ENCODE results near the gene RNF220.

Gene RNF220

DNA sequence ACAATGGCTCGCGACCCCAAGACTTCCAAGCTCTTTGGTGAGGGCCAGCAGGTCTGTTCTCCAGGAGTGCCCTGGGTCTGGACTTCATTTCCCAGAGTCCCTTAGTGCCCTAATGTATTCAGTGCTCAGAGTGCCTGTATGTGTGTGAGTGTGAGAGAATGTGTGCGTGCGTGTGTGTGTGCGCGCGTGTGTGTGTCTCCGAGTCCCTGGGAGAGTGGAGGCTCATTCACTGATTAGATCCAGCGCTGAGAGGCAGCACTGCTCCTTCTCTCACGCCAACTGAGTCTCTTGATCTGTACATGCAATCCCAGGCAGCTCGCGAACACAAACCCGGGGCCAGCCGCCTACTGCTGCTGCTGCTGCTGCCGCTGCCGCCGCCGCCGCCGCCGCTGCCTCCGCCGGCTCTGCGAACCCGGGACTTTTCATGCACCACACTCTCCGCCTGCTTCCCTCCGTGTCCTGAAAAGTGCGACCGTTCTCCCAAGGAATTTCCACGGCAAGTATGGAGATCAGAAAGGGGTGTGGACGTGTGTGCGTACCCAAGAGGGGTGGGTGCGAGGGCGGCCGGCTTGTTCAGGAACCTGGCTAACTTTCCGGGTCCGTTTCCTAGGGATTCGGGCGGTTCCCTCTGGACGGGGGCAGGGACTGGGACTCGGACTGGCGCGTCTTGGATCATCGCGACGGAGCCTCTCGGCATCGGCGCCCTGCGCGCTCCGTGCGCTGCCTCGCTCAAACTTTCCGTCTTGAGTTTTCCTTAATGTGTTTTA lies at the start of gene RNF220:
TSS of gene RNF220 (plus strand) at position 225 of the 767 bp plus-strand sequence.
- peak; percentile 14 for DNase-seq (ENCODE audit: low read depth)

- DNase-seq (ENCODE audit: low read depth): no peak
Observed at GRCh38 chr1:44355582-44356305, 49.3 kb upstream of the RNF220 start.

DNA sequence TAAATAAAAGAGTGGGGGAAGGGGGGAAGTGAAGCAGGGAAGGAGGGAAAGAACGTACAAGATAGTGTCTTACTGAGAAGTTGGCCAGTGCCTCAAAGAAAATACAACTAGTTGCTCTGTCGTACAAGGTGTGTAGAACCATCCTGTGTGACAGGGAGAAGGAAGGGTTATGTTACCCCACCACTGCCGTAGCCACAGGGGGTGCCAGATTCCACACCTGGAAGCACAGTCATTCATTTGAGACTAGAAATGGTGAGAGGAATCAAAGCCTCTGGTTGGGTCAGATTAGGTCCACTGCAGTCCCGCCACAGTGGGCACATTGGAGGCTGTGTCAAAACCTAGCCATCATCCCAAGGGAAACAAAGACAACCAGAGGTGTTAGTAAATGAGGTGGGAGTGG lies 47.3 kb upstream of the RNF220 start:
- no peak for DNase-seq (ENCODE audit: low read depth)

- no peak for DNase-seq (ENCODE audit: low read depth)
Observed at GRCh38 chr1:44359234-44359935, 45.7 kb upstream of the RNF220 start.

DNA sequence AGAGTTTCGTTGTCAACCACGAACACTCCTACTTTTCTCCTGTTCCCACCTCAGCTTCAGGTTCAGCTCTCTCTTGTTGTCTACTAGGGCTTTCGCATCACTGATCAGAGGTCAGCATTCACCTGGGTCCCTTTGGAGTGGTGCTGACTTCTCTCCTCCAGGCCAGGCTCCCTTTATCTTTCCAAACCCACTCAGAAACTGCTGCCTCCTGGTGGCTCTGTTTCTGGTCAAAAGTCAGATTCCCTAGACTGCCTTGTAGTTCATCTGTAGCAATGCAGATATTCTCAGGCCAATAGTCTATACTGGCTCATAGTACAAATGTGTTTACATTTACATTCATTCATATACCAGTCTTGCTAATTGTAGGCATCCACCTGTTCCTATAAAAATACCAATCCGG lies 43.6 kb upstream of the RNF220 start:
- DNase-seq (ENCODE audit: low read depth): no peak

GRCh38 chr1:44366371-44366975 lies 38.6 kb upstream of the RNF220 start:
- DNase-seq (ENCODE audit: low read depth): no peak

DNA sequence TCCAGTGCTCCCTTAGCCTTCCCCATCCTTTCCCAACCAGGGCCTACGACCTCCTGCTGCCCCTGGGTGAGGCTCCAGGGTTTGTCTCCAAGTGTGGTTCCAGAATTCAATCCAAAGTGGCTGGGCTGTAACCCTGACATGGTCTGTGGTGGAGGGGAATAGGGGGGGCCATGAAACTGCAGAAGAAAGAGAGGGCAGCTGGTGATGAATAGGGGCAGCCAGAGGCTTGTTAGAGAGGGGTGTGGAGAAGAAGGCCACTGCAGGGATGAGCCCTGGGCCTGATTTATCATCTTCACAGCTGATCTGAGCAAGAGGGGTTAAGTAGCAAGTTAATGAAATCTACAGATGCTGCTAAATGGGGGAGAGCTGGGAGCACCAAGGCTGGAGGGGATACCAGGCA lies 37.1 kb upstream of the RNF220 start:
- DNase-seq (ENCODE audit: low read depth): no peak

GRCh38 chr1:44368471-44369151 lies 36.4 kb upstream of the RNF220 start:
- DNase-seq (ENCODE audit: low read depth): no peak

GRCh38 chr1:44371206-44371605 lies 33.8 kb upstream of the RNF220 start:
- no peak for DNase-seq (ENCODE audit: low read depth)

DNA sequence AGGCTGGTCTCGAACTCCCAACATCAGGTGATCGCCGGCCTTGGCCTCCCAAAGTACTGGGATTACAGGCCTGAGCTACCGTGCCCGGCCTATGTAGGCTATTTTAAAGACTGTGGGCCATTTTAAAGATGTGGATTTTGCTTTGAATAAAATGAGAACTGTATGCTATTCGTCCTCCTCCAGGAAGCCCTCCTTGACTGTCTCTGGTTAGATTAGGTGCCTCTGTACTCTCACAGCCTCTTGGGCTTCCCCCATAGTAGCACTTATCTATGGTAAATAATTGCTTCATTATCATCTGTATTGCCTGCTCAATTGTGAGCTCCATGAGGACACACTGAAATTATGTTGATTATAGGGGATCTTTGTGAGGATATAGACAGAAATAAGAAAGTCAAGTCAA lies 29.5 kb upstream of the RNF220 start:
- no peak for DNase-seq (ENCODE audit: low read depth)

DNA sequence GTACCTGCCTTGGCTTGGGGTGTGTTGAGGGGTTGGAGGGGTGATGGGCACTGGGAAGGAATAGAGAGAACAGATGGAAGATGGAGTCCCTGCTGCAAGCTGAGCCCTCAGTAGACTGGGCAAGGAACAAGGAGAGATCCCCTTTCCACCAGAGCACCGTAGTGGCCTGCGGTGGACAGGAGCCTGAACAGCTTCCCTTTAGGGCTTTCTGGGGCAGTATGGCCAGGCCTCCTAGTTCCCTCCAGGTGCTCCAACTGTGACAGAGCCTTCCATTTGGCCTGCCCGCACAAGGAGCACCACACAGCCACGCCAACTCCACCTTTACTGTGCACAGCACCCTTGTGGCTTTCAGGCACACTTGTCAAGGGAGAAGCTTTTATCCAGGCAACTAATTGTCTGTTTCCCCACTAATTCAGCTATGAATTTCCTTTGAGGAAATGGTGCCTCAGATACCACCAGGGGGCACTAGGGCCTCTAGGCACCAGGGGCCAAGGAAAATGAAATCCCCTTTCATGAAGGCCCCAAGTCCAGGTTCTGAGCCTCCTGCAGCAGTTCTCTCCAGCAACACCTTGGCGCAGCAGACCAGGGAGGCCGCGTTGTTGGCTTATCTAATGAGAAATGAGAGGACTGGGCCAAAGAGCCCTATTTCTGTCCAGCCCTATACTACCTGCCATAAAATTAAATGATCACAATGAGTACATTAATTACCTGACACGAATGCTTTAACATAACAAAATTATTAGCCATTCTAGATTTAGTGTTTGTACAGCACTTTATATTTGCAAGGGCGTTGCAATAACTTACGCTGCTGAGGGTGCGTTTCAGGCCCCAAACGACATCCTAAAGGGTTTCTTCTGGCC lies 26.9 kb upstream of the RNF220 start:
- DNase-seq (ENCODE audit: low read depth): no peak

DNA sequence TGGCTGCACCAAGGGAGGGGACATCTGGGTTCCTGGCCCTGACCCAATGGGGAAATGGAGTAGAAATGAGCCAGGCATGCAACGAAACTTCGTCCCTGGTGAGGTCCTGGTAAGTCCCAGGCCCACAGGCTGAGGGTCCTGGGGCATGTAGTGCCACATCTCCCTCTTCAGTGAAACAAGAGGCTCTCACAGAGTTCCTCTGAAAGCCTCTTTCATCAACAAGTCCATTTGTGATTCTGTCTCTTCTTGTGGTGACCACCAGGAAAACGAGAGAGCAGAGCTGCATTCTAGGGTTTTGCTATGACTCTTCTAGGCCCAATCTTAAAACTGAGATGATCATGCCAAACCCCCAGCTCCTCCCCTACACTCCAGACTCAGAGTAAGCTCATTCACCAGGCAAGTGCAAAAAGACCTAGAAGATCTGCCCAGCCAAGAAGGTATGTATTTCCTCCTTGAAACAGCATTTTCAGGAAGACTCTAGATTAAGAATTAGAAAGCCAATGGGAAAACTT lies 24.3 kb upstream of the RNF220 start:
- DNase-seq (ENCODE audit: low read depth): no peak

- no peak for DNase-seq (ENCODE audit: low read depth)
Observed at GRCh38 chr1:44388551-44388950, 16.5 kb upstream of the RNF220 start.

GRCh38 chr1:44389437-44389836 lies 15.6 kb upstream of the RNF220 start:
- DNase-seq (ENCODE audit: low read depth): no peak

DNA sequence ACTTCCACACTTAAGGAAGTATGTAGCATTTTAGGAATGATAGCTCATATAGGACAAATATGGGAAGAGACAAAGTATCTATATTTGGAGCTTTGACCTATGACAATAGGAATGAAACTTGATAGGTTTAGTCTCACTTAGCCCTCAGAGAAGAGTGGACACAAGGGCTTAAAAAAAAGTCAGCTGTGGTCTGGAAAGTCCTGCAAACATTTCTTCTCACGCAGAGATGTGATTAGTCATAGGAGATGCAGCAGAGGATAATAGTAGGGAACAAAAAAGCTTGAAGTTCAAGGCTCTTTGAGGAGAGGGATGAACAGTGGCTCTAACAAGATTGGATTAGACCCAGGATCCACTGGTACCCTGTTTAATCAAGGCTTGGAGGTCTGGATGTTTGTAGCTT lies 14.8 kb upstream of the RNF220 start:
- no peak for DNase-seq (ENCODE audit: low read depth)

DNA sequence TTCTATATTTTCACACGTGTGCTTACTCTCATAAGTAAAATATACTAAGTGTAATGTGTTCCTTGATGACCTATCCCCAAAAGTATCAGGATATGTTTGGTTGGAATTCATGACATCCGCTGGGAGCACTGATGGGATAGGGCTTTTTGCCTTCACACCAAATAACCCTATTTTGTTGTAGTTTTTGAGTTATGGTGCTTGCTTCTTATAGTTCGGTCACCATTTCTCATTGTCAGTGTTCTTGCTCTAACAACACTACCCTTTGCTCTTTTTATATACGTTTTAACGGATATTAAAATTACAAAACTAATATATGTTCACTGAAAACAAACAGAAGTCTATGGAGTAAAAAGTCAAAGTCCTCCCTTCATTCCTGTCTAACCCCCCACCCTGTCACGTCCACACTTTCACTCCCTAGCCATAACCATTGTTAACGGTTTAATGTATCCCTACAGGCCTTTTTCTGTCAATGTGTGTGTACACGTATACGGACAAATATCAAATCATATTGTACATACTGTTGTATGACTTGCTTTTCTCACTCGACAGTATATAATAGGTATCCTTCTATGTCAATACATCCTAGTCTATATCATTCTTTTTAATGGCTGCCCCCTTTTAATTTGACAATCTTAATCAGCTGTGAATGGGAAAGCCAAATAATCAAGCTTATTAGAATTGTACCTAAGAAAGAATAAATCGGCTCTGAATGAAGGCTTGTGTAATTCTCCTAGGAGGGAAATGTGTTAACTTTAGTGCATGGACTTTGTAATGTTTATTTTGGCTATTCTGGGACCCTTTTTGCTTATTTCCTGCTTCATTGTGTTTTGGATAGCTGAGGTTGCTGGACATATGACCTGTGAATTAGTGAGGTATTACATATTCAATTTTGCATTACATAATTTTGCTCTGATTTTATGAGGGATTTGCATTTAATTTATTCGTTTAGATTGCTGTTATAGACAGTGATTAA lies 3.5 kb upstream of the RNF220 start:
- no peak for DNase-seq (ENCODE audit: low read depth)

DNA sequence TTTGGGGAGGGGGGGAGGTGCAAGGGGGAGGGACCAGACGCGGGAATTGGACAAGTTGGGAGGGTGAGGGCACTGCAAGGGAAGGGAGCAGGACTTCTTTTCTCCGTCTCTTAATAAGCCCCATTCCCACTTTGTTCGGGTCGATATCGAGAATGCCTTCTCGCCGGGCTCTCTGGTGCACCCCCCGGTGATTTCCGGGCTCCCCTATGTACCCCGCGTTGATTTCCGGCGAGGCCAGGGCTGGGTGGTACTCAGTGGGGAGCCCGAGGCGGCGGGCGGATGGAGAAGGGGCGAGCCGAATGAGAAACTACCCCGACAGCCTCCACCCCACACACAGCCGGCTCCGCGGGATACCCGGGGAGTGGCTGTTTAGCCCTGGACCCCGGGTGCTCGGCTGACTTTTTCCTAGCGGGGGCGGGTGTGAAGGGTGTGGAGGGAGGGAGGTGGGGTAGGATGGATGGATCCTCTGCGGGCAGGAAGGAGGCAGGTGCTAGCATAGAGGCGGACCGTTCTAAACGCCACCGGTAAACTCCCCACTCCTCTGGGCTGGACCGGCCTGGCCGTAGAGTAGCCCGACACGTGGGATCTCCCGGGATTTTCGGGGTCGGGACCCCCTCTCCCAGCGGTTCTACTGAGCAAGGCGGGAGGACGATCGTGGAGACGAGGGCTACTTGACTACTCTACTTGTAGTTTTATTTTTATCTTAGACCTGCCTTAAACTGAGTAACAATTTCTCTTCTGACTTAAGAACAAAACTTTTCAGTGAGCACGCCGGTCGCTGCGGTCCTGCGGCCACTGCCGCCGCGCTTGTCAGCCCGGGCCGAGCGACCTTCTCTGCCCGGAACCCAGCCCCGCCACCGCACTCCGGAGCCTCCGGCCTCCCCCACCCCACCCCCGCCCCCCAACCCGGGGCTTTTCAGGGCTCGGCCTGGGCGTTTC lies 1.0 kb downstream of the RNF220 start:
- DNase-seq (ENCODE audit: low read depth): peak; percentile 15

GRCh38 chr1:44406737-44407429 lies 1.8 kb downstream of the RNF220 start:
- no peak for DNase-seq (ENCODE audit: low read depth)
